SK-N-MC (cell line): ENCODE data around the gene PRR16.

ENCODE experiments used
- EZH2 ChIP-seq: fragments of 200-600 bp; sonication (generic); IDR thresholded peaks from one replicate; pipeline ENCODE4 v1.6.1; 2017; ENCODE audit warnings: antibody characterized with exemption
- FOXP2 ChIP-seq: optimal IDR thresholded peaks from 2 replicates; pipeline ENCODE3; 2011; ENCODE audit warnings: mild to moderate bottlenecking, moderate library complexity; ENCODE audit not compliant: insufficient read depth; ENCODE audit errors: extremely low read length, control extremely low read depth

DNA sequence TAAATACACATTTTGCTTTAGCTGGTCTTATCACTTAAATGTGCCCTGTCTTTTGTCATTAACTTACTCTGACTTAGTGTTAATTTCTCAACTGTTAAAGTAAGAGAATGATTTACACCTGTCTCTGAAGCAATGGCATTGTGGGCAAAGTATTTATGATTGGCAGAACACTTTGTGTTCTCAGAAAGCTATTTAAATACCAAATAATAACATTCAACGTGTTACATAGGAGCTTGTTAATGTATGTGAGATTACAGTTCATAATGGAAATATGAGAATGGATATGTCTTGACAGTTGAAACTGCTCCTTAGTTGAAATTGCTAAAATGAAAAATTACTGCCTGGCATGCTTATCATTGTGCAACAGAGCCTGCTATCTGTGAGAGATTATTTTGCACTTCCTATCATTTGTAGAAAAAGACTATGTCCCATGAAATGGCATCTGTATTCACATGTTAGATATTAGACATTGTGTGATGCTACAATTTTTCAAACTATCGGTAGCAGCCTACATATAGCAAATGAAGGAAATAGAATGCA lies 46.1 kb downstream of the PRR16 start:
- no peak for TF ChIP-seq EZH2
- no peak for TF ChIP-seq FOXP2
